ENCODE results near the gene PCDH9.
"Not testable (repeated sequence)": the region's sequence is repeated elsewhere in the genome, so short reads cannot be mapped to it uniquely, and the experiment has no call there.

PCDH9 gene

DNA sequence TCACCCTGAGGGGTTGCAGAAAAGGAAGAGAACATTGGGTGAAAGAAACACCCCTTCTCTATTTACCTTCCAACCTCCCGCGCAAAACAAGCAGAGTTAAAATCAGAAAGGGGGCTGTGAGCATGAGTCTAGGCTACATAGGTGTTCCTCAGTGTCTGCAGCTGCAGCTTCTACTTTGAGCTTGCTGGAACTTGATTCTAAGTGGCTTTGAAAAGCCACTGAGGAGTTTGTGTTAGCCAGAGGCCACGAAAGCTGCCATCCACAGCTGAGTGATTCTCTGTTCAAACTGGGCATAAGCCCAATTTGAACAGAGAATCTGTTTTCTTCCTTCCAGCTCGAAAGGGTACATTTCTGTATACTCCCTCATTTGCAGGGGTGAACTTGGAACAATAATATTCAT is 343.9 kb downstream of the PCDH9 start:
- peak; percentile 96 for DNase-seq

GRCh38 chr13:66881170-66881569 is 349.0 kb downstream of the PCDH9 start:
- DNase-seq, result not testable (repeated sequence)

- peak; percentile 60 for DNase-seq
Observed at GRCh38 chr13:66879988-66880387, 350.1 kb downstream of the PCDH9 start.

- DNase-seq, result peak; percentile 96
Observed at GRCh38 chr13:66875264-66875663, 354.9 kb downstream of the PCDH9 start.

GRCh38 chr13:66864627-66865026 is 365.5 kb downstream of the PCDH9 start:
- DNase-seq, result peak; percentile 35

- peak; percentile 49 for DNase-seq
Observed at GRCh38 chr13:66860878-66861417, 369.2 kb downstream of the PCDH9 start.

- DNase-seq, result peak; percentile 49
Observed at GRCh38 chr13:66859934-66860877, 369.9 kb downstream of the PCDH9 start.

DNA sequence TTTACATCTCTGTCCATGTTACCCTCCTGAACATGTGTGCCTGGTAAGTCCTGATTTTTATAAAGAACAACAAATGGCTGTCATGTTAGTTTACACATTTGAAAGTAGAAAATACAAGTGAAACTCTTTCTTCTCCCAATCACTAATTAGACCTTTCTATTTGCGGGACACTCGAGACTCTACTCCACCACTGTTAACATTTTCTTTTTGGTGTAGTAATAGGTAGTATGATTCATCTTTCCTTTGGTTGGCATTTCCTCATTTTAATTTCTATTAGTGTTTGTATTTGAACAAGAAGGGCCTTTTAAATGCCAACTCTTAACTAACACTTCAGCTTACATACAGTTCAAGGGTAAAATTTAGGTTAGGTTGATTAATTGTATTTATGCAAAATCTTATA is 371.1 kb downstream of the PCDH9 start:
- no peak for DNase-seq

DNA sequence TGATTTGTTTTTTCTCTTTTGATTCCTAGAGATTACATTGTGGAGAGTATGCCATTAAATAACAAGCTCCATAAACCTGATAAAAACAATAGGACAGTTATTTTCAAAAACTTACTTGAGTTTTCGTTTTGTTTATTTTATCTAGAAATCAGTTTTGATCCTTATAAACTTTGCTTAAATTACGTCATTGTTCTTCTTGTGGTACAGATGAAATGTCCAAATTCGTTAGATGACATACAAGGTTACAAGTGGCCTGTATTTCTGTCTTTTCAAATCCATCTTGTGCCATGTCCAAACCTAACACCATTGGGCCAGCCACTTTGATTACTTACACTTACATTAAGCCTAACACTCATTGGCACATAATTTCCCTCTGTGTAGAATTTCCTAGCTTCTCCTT is 372.0 kb downstream of the PCDH9 start:
- no peak for DNase-seq

DNA sequence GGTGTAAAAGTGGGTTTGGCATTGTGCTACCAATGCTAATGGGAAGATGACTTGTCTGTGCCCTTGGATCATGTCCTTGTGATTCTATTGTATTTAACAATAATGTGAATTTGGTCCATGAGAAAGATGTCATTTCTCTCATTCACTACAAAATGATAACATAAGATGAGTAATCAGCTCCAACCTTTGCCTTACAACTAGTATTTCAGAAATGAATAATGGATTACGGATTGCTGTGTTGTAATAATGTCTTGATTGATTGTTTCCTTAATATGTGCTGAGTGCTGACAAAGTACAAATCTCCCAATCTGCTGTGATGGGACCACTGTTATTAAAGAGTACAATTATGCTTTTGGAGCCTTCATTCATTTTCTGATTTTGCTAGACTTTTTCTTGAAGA is 375.0 kb downstream of the PCDH9 start:
- no peak for DNase-seq

GRCh38 chr13:66853564-66853963 is 376.6 kb downstream of the PCDH9 start:
- peak; percentile 53 for DNase-seq

- peak; percentile 42 for DNase-seq
Observed at GRCh38 chr13:66849706-66850105, 380.4 kb downstream of the PCDH9 start.

DNA sequence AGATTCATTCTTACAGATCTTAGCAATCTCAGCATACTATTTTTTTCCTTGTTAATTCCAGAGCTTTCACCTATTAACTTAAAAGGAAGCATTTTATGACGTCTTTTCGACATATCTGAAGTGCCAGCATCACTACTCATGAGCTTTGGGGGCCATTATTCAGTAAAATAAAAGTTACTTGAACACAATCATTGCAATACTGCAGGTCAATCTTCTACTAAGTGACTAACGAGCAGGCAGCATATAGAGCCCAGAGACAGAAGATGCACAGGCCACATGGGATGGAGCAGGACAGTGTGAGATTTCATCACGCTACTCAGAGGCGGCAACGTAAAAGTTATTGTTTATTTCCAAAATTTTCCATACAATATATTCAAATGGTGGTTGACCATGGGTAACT is 382.6 kb downstream of the PCDH9 start:
- DNase-seq, result no peak

DNA sequence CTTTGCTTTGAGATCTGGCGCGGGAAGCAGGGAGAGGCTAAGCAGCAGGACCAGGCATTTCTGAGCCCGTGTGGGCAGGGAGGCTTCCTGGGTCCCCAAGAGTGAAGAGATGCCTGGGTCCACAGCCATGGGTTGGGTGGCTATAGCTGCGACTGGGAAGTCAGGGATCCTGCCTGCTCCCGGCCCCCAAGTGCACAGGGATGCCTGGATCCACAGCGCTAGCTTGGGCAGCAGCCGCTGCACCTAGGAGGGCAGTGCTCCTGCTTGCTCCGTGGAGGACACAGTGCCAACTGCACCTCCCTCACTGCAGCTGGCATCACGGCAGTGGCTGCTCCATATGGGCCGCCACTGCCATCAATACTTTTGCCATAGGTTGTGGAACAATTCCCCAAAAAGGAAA is 384.7 kb downstream of the PCDH9 start:
- DNase-seq, result no peak

DNA sequence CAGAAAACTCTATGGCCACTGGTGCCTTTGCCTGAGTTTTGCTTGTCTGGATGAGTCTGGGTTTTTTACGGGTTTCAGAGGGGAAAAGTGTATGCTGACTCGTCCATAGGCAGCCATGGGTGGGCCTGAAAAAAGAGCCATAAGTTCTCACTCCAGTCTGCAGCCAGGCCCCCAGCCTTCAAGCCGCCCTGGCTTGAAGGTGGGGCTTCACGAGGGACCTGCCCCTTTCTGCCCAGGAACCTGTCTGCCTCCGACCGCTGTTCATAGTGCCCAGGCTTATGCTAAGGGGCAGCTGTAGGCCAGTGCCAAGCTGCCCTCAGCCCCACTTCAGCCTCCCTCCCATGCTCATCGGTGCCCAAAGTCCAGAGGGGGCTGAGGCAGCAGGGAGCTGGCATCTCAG is 385.2 kb downstream of the PCDH9 start:
- no peak for DNase-seq

DNA sequence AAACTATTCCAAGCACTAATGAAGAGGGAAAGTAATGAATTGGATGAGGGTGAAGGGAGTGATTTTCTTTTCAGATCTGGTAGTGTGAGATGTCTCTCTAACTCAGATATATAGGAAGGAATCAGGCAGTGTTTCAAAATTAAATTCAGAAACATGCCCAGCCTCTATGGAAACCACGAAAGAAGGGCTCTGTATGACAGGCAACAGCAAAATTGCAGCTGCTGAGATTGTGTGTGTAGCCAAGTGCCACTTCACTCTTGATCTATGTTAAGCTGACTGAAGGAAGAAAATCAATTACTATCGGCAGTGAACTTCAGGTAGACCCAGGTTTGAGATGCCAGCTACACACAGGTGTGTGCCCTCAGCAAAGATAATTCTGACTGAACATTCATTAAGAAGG is 387.4 kb downstream of the PCDH9 start:
- peak; percentile 65 for DNase-seq

GRCh38 chr13:66840621-66841020 is 389.5 kb downstream of the PCDH9 start:
- peak; percentile 99 for DNase-seq

- peak; percentile 57 for DNase-seq
Observed at GRCh38 chr13:66837246-66837645, 392.9 kb downstream of the PCDH9 start.

GRCh38 chr13:66835040-66835628 is 395.0 kb downstream of the PCDH9 start:
- DNase-seq, result peak; percentile 99

- peak; percentile 52 for DNase-seq
Observed at GRCh38 chr13:66830940-66831716, 399.0 kb downstream of the PCDH9 start.

- no peak for DNase-seq
Observed at GRCh38 chr13:66829803-66830202, 400.3 kb downstream of the PCDH9 start.

GRCh38 chr13:66826398-66826797 is 403.7 kb downstream of the PCDH9 start:
- no peak for DNase-seq

- no peak for DNase-seq
Observed at GRCh38 chr13:66821551-66821950, 408.6 kb downstream of the PCDH9 start.

Measured in NCI-H69 (cell line).